Epidermal melanocyte (primary cell): Measurements from ENCODE around the gene OR5L1.

ENCODE experiments used
- DNase-seq: peaks from one replicate; pipeline ENCODE4 v3.0.0; 2011; ENCODE audit warnings: low spot score; ENCODE audit not compliant: insufficient read length

Gene OR5L1

GRCh38 chr11:55811067-55811466 is at the start of gene OR5L1:
Gene OR5L1 (plus strand): TSS chr11:55811367. CDS start chr11:55811467, 100 bp downstream.
- DNase-seq: no peak

- DNase-seq: no peak
Observed at GRCh38 chr11:55773138-55773537, 38.0 kb upstream of the OR5L1 start, which contains the start of gene OR5D13. Gene OR5D13 (plus strand): TSS chr11:55773438. CDS start chr11:55773438, 0 bp downstream.

GRCh38 chr11:55791606-55792005 is 19.6 kb upstream of the OR5L1 start:
- no peak for DNase-seq

GRCh38 chr11:55793321-55793720 is 17.8 kb upstream of the OR5L1 start:
- DNase-seq: no peak

GRCh38 chr11:55795256-55795655 is 15.9 kb upstream of the OR5L1 start, which contains the start of gene OR5D14:
Gene OR5D14 (plus strand): TSS chr11:55795556. CDS start chr11:55795556, 0 bp downstream.
- DNase-seq: no peak

GRCh38 chr11:55806248-55806647 is 4.9 kb upstream of the OR5L1 start:
- no peak for DNase-seq

- DNase-seq: no peak
Observed at GRCh38 chr11:55819330-55819729, 8.2 kb downstream of the OR5L1 start, which contains the start of gene OR5D18. Gene OR5D18 (plus strand): TSS chr11:55819630. CDS start chr11:55819630, 0 bp downstream.

- no peak for DNase-seq
Observed at GRCh38 chr11:55826919-55827318, 15.8 kb downstream of the OR5L1 start, which contains the start of gene OR5L2. Gene OR5L2 (plus strand): TSS chr11:55827219. CDS start chr11:55827219, 0 bp downstream.

- no peak for DNase-seq
Observed at GRCh38 chr11:55838452-55838851, 27.3 kb downstream of the OR5L1 start, which contains the start of gene OR5D16. Gene OR5D16 (plus strand): TSS chr11:55838752. CDS start chr11:55838752, 0 bp downstream.

- DNase-seq: no peak
Observed at GRCh38 chr11:55847453-55847852, 36.3 kb downstream of the OR5L1 start.

- no peak for DNase-seq
Observed at GRCh38 chr11:55849037-55849436, 37.9 kb downstream of the OR5L1 start.

- DNase-seq: no peak
Observed at GRCh38 chr11:55852141-55852540, 41.0 kb downstream of the OR5L1 start.

GRCh38 chr11:55854704-55855103 is 43.5 kb downstream of the OR5L1 start:
- no peak for DNase-seq
